Brain microvascular endothelial cell (primary cell): Measurements from ENCODE around the gene RAX.

Experiments
- DNase-seq: peaks from one replicate; pipeline ENCODE4 v3.0.0-alpha.2; 2020
- H3K27ac ChIP-seq: fragments of 250-450 bp; sonication (Bioruptor Pico); 2 replicates; pipeline ENCODE4 v1.5.1; 2020; ENCODE audit warnings: mild to moderate bottlenecking, moderate library complexity
- H3K27me3 ChIP-seq: fragments of 250-450 bp; sonication (Bioruptor Pico); replicated peaks from 2 replicates; pipeline ENCODE4 v1.5.1; 2020; ENCODE audit warnings: mild to moderate bottlenecking
- H3K36me3 ChIP-seq: fragments of 250-450 bp; sonication (Bioruptor Pico); replicated peaks from 2 replicates; pipeline ENCODE4 v1.5.1; 2020; ENCODE audit warnings: mild to moderate bottlenecking
- H3K4me3 ChIP-seq: 2 replicates; pipeline ENCODE4 v1.5.1; 2011; ENCODE audit warnings: low read depth, mild to moderate bottlenecking, control low read depth, low read length, moderate library complexity
- CTCF ChIP-seq: IDR thresholded peaks from 2 replicates; pipeline ENCODE4 v1.5.1; 2011; ENCODE audit warnings: low read depth, mild to moderate bottlenecking, moderate library complexity, low read length, control low read depth, inconsistent platforms; ENCODE audit errors: missing control alignments
- in situ Hi-C: cut with HindIII; loops from 2 replicates; pipeline ENCODE4 v1.10.0; 2017; ENCODE audit warnings: low sequenced_read_pairs, low pct_ligation_motif_present

RAX gene

DNA sequence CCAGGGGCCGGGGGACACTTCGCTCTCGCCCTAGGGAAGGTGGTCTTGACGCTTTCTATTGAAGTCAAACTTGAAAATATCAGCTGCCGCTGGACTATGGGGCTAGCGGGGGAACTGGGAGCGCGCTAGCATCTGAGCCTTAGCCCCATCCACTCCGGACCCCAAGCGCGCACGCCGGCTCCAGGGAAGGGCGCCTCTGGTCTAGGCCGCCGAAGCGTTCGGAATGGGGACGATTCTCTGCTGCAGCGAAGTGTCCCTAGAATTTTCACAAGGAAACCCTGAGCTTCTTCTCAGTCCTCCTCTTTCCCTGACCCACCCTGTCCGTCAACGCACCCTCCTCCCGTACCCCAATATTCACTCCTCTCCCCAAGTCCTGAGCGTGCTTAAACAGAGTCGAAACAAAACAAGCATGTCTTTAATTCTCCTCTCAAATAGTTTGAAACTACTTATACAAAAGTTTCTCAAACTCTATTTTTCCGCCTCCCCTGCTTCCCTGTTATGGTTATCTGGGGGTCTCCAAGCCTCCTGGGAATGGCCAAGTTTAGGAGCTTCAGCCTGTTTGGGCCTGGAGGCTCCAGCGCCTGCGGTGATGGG lies 5.0 kb downstream of the RAX start:
- peaks cover 100% of the 10 kb centered on the region for H3K27me3 ChIP-seq
- H3K36me3 ChIP-seq, result no peaks in the 10 kb centered on the region
- H3K27ac ChIP-seq, result no peak overlapping the region
- DNase-seq, result no peak
- no peak overlapping the region for H3K4me3 ChIP-seq
- in situ Hi-C loops, result no loop called here
- no peak for TF ChIP-seq CTCF

DNA sequence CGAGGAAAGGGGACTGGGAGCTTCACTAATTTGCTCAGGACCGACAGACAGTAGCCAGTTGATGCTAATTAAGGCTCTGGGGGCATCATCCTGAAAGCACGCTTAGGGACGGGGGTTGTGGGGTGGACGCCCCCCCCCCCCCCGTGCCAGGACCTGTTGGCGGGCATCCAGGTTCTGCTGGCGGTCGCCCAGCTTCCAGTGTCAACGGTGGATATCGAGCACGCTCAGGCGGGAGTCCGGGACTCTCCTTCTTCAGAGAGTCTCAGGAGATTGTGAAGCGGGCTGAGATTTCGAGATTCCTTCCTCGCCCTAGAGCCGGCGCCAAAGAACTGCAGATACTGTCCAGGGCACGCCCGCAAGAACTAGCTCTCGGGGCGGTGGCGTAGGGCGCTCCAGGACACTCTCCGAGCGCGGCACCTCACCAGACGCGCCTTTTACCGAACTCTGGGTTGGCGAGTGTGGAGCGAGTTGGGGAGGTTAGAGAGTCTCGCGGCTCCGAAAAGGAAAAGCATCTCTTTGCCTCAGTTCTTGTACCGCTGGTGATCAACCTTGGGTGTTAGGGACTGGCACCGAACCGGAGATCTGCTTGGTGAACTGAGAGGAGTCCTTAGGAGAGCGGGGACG lies 5.6 kb downstream of the RAX start:
- in situ Hi-C loops, result no loop called here
- H3K36me3 ChIP-seq, result no peaks in the 10 kb centered on the region
- no peak overlapping the region for H3K4me3 ChIP-seq
- H3K27me3 ChIP-seq, result peaks cover 100% of the 10 kb centered on the region
- TF ChIP-seq CTCF, result peak; percentile 8
- DNase-seq, result no peak
- H3K27ac ChIP-seq, result no peak overlapping the region

- TF ChIP-seq CTCF, result no peak
- Histone ChIP-seq H3K4me3 (no peak overlapping the region), H3K36me3 (no peaks in the 10 kb centered on the region), H3K27me3 (peaks cover 97% of the 10 kb centered on the region), H3K27ac (no peak overlapping the region)
- DNase-seq, result no peak
- in situ Hi-C loops, result no loop called here
Observed at GRCh38 chr18:59266886-59267502, 6.3 kb downstream of the RAX start.

GRCh38 chr18:59266459-59266858 lies 6.8 kb downstream of the RAX start:
- in situ Hi-C loops, result no loop called here
- no peak for DNase-seq
- H3K4me3 ChIP-seq, result no peak overlapping the region
- TF ChIP-seq CTCF, result no peak
- H3K36me3 ChIP-seq, result no peaks in the 10 kb centered on the region
- peaks cover 93% of the 10 kb centered on the region for H3K27me3 ChIP-seq
- H3K27ac ChIP-seq, result no peak overlapping the region

DNA sequence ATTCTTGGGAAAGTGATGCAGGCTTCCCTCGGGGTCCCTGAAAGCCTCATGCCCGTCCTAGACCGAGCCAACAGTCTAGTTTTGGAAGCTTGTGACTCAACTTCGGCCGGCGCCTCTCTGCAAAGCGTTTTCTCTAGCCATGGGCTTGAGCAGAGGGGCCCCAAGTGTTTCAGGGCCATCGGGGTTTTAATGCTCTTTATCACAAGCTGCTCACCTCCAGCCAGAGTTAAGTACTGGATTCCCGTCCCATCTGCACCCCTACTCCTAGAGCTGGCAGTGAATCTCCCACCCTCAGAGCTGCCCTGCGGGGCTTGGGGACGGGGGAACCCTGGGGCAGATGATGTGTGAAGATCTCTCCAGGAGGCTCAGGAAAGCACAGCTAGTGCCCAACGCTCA lies 7.3 kb downstream of the RAX start:
- in situ Hi-C loops, result no loop called here
- DNase-seq, result no peak
- no peak for TF ChIP-seq CTCF
- Histone ChIP-seq H3K36me3 (no peaks in the 10 kb centered on the region), H3K27me3 (peaks cover 88% of the 10 kb centered on the region), H3K4me3 (no peak overlapping the region), H3K27ac (no peak overlapping the region)
